ENCODE results near the gene CHST11. TPM values are rescaled to one million over a fixed set of nuclear protein-coding genes. Genes with fewer than 3 reads are reported as not detected.

The CHST11 gene
- total RNA-seq, 4 donors from 2014 or later, result 5.7 to 15.7 (median 7.1) TPM

DNA sequence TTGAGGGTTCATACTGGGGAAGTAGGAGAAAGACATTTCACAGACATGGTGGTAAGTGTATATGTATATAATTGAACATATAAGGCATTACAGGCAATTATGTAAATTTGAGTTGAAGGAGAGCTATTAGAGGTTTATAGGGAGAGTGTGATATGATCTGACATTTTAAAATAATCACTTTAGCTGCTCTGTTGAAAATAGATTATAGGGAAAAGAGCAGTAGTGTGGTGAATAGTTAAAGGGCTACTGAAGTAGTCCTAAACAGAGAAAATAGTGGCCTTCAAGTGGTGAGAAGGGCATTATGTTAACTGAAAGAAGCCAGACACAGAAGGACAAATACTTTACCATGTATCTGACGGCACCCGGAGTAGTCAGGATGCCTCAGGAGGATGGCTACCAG lies 267.1 kb downstream of the CHST11 start:
- H3K36me3 ChIP-seq, result no peaks in the 10 kb centered on the region
- 75% methylated on average over 2 of the region's 2 CpGs for WGBS
- TF ChIP-seq POLR2A (IDR thresholded peaks at IDR 0.05; ENCODE audit: low read depth) (no peak), POLR2AphosphoS5 (IDR thresholded peaks at IDR 0.05) (no peak), EP300 (IDR thresholded peaks at IDR 0.05) (no peak)
- TF ChIP-seq, protein P1, sequence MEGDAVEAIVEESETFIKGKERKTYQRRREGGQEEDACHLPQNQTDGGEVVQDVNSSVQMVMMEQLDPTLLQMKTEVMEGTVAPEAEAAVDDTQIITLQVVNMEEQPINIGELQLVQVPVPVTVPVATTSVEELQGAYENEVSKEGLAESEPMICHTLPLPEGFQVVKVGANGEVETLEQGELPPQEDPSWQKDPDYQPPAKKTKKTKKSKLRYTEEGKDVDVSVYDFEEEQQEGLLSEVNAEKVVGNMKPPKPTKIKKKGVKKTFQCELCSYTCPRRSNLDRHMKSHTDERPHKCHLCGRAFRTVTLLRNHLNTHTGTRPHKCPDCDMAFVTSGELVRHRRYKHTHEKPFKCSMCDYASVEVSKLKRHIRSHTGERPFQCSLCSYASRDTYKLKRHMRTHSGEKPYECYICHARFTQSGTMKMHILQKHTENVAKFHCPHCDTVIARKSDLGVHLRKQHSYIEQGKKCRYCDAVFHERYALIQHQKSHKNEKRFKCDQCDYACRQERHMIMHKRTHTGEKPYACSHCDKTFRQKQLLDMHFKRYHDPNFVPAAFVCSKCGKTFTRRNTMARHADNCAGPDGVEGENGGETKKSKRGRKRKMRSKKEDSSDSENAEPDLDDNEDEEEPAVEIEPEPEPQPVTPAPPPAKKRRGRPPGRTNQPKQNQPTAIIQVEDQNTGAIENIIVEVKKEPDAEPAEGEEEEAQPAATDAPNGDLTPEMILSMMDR (IDR thresholded peaks at IDR 0.05), result no peak
- intact Hi-C loops (cut with DNase I), result loop anchor here (10.0 kb wide), 1 partner anchor 521 kb away; no protein-coding TSS in a partner anchor
- H3K27ac ChIP-seq (replicated peaks in 1 of 4), result no peak overlapping the region
- H3K9me3 ChIP-seq, result no peaks in the 10 kb centered on the region
- no peak overlapping the region for H3K4me3 ChIP-seq
- no peak for DNase-seq (ENCODE audit: extremely low spot score)
- peaks cover 0 to 23% (median 10%) of the 10 kb centered on the region in 4 donors for H3K4me1 ChIP-seq
- H3K27me3 ChIP-seq, result no peaks in the 10 kb centered on the region

DNA sequence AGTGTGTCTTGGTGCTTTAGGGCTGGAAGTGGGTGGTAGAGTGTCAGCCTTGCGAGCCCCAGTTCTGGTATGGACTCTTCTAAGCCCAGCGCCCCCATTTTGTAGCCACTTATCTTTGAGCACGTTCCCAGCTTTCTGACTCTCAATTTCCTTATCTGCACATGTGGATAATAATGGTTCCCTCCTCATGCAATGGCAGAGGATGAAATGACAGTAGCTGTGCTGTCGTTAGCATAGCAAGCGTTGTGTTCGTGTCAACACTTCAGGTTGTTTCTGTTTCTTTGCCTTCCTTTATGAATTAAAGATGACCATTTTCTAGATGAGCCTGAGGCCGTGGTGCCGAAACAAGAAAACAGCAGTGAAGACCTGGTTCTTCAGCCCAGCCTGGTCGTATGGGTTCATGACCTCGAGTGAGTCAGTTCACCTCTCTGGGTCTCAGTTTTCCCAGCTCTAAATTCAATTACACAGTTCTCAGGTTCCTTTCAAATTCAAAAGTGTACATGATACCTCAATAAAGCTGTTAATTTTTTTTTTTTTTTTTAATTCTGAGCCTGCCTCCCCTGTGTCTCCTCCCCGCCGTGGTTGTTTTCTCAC lies 268.3 kb downstream of the CHST11 start:
- no peaks in the 10 kb centered on the region for H3K36me3 ChIP-seq
- 90% methylated on average over 12 of the region's 12 CpGs for WGBS
- H3K27ac ChIP-seq (replicated peaks in 1 of 4), result no peak overlapping the region
- H3K9me3 ChIP-seq, result no peaks in the 10 kb centered on the region
- no peak for TF ChIP-seq POLR2AphosphoS5 (IDR thresholded peaks at IDR 0.05)
- no peak for TF ChIP-seq POLR2A (IDR thresholded peaks at IDR 0.05; ENCODE audit: low read depth)
- TF ChIP-seq, protein P1 (IDR thresholded peaks at IDR 0.05), result no peak
- no peak for TF ChIP-seq EP300 (IDR thresholded peaks at IDR 0.05)
- H3K4me3 ChIP-seq, result no peak overlapping the region
- H3K27me3 ChIP-seq, result no peaks in the 10 kb centered on the region
- intact Hi-C loops (cut with DNase I), result loop anchor here (10.0 kb wide), 1 partner anchor 520 kb away; no protein-coding TSS in a partner anchor
- DNase-seq (ENCODE audit: extremely low spot score), result no peak
- peaks cover 0 to 13% (median under 1%) of the 10 kb centered on the region in 4 donors for H3K4me1 ChIP-seq

DNA sequence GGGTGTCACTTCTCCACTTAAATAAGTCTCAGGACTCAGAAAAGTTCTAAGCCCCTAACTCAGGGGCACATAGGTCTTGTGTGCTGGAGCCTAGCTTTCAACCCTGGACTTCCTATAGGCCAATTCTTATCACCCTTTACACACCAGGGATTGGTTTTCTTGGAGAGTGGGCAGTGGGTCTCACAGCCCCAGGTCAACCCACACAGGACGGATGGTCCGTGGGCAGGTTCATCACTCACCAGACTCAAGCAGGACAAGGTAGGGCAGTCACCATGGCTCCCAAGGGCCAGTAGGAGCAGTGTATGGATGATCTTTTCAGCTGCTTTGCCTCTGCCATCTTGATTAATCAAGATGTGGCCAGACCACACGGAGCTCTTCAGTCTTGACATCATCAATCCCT lies 268.9 kb downstream of the CHST11 start:
- peaks cover 0 to 14% (median 0%) of the 10 kb centered on the region in 4 donors for H3K4me1 ChIP-seq
- no peaks in the 10 kb centered on the region for H3K27me3 ChIP-seq
- no peaks in the 10 kb centered on the region for H3K36me3 ChIP-seq
- TF ChIP-seq EP300 (IDR thresholded peaks at IDR 0.05), result no peak
- TF ChIP-seq, protein P1 (IDR thresholded peaks at IDR 0.05), result no peak
- no peak for TF ChIP-seq POLR2AphosphoS5 (IDR thresholded peaks at IDR 0.05)
- TF ChIP-seq POLR2A (IDR thresholded peaks at IDR 0.05; ENCODE audit: low read depth), result no peak
- H3K4me3 ChIP-seq, result no peak overlapping the region
- WGBS, result 67% methylated on average over 2 of the region's 3 CpGs
- intact Hi-C loops (cut with DNase I), result loop anchor here (10.0 kb wide), 1 partner anchor 519 kb away; no protein-coding TSS in a partner anchor
- no peak for DNase-seq (ENCODE audit: extremely low spot score)
- H3K9me3 ChIP-seq, result no peaks in the 10 kb centered on the region
- no peak overlapping the region for H3K27ac ChIP-seq (replicated peaks in 1 of 4)

DNA sequence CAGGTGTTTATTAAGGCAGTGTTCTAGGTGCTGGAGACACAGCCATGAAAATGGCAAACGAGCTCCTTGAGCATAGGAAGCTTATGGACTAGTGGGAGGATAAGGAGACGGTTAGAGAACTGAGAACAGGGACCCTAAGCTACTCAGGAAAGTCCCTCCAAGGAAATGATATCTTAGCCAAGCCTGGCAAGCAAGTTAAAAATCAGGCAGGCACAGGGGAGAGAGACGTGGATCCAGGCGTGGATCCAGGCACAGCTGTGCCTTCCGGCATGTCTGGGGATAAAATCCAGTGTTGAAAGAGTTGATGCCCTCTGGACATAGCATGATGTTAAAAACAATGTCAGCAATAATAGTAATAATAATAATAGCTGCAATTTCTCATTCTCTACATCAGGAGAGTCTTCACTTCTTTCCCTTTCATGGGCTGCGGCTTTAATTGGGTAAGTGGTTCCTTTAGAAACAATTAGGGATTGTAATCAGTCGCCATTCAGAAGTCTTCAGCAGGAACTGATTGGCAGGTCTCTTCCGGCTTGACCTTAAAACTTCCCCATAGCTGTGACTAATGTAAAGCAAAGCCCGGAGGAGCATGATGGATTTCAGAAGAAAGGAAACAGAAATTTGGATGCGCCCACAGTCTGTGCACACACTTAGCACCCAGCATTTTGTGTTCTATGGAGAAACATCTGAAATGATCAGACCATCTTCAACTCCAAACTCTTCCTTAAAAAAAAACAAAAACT lies 271.1 kb downstream of the CHST11 start:
- DNase-seq (ENCODE audit: extremely low spot score), result no peak
- intact Hi-C loops (cut with DNase I), result loop anchor here (10.0 kb wide), 1 partner anchor 517 kb away; no protein-coding TSS in a partner anchor
- 82% methylated on average over 10 of the region's 10 CpGs for WGBS

More for the DNA sequence above, 271.1 kb downstream of the CHST11 start:
- Histone ChIP-seq H3K9me3 (no peaks in the 10 kb centered on the region), H3K4me3 (no peak overlapping the region), H3K27me3 (no peaks in the 10 kb centered on the region), H3K27ac (replicated peaks in 1 of 4) (no peak overlapping the region), H3K4me1 (peaks cover 0 to 7% (median 0%) of the 10 kb centered on the region in 4 donors), H3K36me3 (no peaks in the 10 kb centered on the region)
- no peak for TF ChIP-seq POLR2AphosphoS5 (IDR thresholded peaks at IDR 0.05)
- TF ChIP-seq, protein P1 (IDR thresholded peaks at IDR 0.05), result no peak
- TF ChIP-seq EP300 (IDR thresholded peaks at IDR 0.05), result no peak
- TF ChIP-seq POLR2A (IDR thresholded peaks at IDR 0.05; ENCODE audit: low read depth), result no peak

Measured in esophagus muscularis mucosa (tissue), 4 donors.